Liver (tissue), 9 donors: ENCODE data around the gene BTBD6. TPM values are rescaled to one million over a fixed set of nuclear protein-coding genes. Genes with fewer than 3 reads are reported as not detected.

Experiments used
- DNase-seq: peaks from one replicate; pipeline ENCODE4 v3.0.0-alpha.2; 2017; ENCODE audit warnings: low spot score
- H3K27ac ChIP-seq, 2 donors: one replicate each; pipeline ENCODE4 v1.7.0; 2013; ENCODE audit warnings: inconsistent platforms in 2 of 2, low read length in 2 of 2, control low read depth in 1 of 2, low read depth in 1 of 2, mild to moderate bottlenecking in 1 of 2
- H3K27me3 ChIP-seq, 4 donors: one replicate each; pipeline versions ENCODE4 v1.6.1 to v1.7.0; 2013; ENCODE audit warnings: low read length in 3 of 4, inconsistent platforms in 1 of 4, mild to moderate bottlenecking in 1 of 4, moderate library complexity in 1 of 4; ENCODE audit not compliant: control insufficient read depth in 4 of 4, insufficient read depth in 4 of 4
- H3K36me3 ChIP-seq, 4 donors: one replicate each; pipeline versions ENCODE4 v1.6.1 to v1.7.0; 2013; ENCODE audit warnings: low read length in 3 of 4, mild to moderate bottlenecking in 3 of 4, low read depth in 1 of 4, moderate library complexity in 1 of 4; ENCODE audit not compliant: control insufficient read depth in 4 of 4, insufficient read depth in 3 of 4
- H3K4me1 ChIP-seq, 4 donors: one replicate each; pipeline versions ENCODE4 v1.6.1 to v1.7.0; 2013; ENCODE audit warnings: low read length in 3 of 4, mild to moderate bottlenecking in 3 of 4, moderate library complexity in 1 of 4; ENCODE audit not compliant: control insufficient read depth in 4 of 4, insufficient read depth in 4 of 4
- H3K4me3 ChIP-seq, 3 donors: one replicate each; pipeline versions ENCODE4 v1.6.1 to v1.7.0; 2013; ENCODE audit warnings: low read length in 3 of 3, control low read depth in 1 of 3, low read depth in 1 of 3, mild to moderate bottlenecking in 1 of 3
- H3K9ac ChIP-seq, 2 donors: one replicate each; pipeline ENCODE4 v1.7.0; 2013; ENCODE audit warnings: low read length in 2 of 2, mild to moderate bottlenecking in 2 of 2, moderate library complexity in 2 of 2, control low read depth in 1 of 2, low read depth in 1 of 2
- H3K9me3 ChIP-seq, 4 donors: one replicate each; pipeline versions ENCODE4 v1.6.1 to v1.7.0; 2013; ENCODE audit warnings: low read length in 3 of 4; ENCODE audit not compliant: control insufficient read depth in 4 of 4
- ATF3 ChIP-seq: IDR thresholded peaks from 2 replicates; pipeline ENCODE4 v1.6.1; 2016; ENCODE audit warnings: antibody characterized with exemption
- CTCF ChIP-seq: fragments of 150-350 bp; IDR thresholded peaks from 2 replicates; pipeline ENCODE4 v1.5.1; 2017; ENCODE audit warnings: improper control_type of control experiment, low read depth, low read length; ENCODE audit not compliant: missing input control
- EGR1 ChIP-seq, 2 donors: IDR thresholded peaks; 2 replicates each; pipeline ENCODE4 v1.6.1; 2016 to 2018; ENCODE audit warnings: antibody characterized with exemption in 2 of 2, low read depth in 2 of 2
- FOXA1 ChIP-seq: IDR thresholded peaks from 2 replicates; pipeline ENCODE4 v1.6.1; 2016; ENCODE audit warnings: antibody characterized with exemption
- FOXA2 ChIP-seq: IDR thresholded peaks from 2 replicates; pipeline ENCODE4 v1.6.1; 2016; ENCODE audit warnings: antibody characterized with exemption
- GABPA ChIP-seq, 2 donors: IDR thresholded peaks in 1 of 2; conservative IDR thresholded peaks in 1 of 2; 2 replicates each; pipeline ENCODE4 v1.6.1; 2016; ENCODE audit warnings: antibody characterized with exemption in 2 of 2, mild to moderate bottlenecking in 1 of 2, moderate library complexity in 1 of 2
- HNF4A ChIP-seq, 2 donors: conservative IDR thresholded peaks; 2 replicates each; pipeline ENCODE4 v1.6.1; 2016; ENCODE audit warnings: antibody characterized with exemption in 2 of 2, mild to moderate bottlenecking in 2 of 2
- HNF4G ChIP-seq: IDR thresholded peaks from 2 replicates; pipeline ENCODE4 v1.6.1; 2016; ENCODE audit warnings: antibody characterized with exemption
- JUND ChIP-seq, 2 donors: IDR thresholded peaks; 2 replicates each; pipeline ENCODE4 v1.6.1; 2016; ENCODE audit warnings: antibody characterized with exemption in 2 of 2
- MAX ChIP-seq: IDR thresholded peaks from 2 replicates; pipeline ENCODE4 v1.6.1; 2016; ENCODE audit warnings: antibody characterized with exemption
- NR2F2 ChIP-seq: IDR thresholded peaks from 2 replicates; pipeline ENCODE4 v1.6.1; 2016; ENCODE audit warnings: antibody characterized with exemption
- RAD21 ChIP-seq, 2 donors: IDR thresholded peaks; 2 replicates each; pipeline ENCODE4 v1.6.1; 2016; ENCODE audit warnings: antibody characterized with exemption in 2 of 2, mild to moderate bottlenecking in 2 of 2
- RXRA ChIP-seq, 2 donors: IDR thresholded peaks; 2 replicates each; pipeline ENCODE4 v1.6.1; 2017 to 2018; ENCODE audit warnings: antibody characterized with exemption in 2 of 2, mild to moderate bottlenecking in 1 of 2
- SP1 ChIP-seq: IDR thresholded peaks from 2 replicates; pipeline ENCODE4 v1.6.1; 2018; ENCODE audit warnings: antibody characterized with exemption, mild to moderate bottlenecking
- TAF1 ChIP-seq: conservative IDR thresholded peaks from 2 replicates; pipeline ENCODE4 v1.6.1; 2016; ENCODE audit warnings: antibody characterized with exemption, mild to moderate bottlenecking
- YY1 ChIP-seq: IDR thresholded peaks from 2 replicates; pipeline ENCODE4 v1.6.1; 2016; ENCODE audit warnings: antibody characterized with exemption, mild to moderate bottlenecking
- ZBTB33 ChIP-seq: IDR thresholded peaks from 2 replicates; pipeline ENCODE4 v1.6.1; 2016; ENCODE audit warnings: antibody characterized with exemption
- WGBS: extraction: QIAGEN DNeasy Blood & Tissue Kit; methylation state at CpG from one replicate; pipeline ENCODE4 v1.1.7; 2013; 5-methylcytosine and 5-hydroxymethylcytosine counted together
- polyA plus RNA-seq, 2 donors: library from polyadenylated mRNA; stranded (reverse) in 1 of 2; unstranded in 1 of 2; fragments of 200-250 nt in 1 of 2; fragments of >200 nt in 1 of 2; fragmentation: Nextera tagmentation in 1 of 2; extraction: Ambion mirVana in 1 of 2; gene quantifications; one replicate each; pipeline versions ENCODE4 v1.2.1 to v1.2.3, GENCODE V29; 2013 to 2015
- total RNA-seq, 2 donors: library from RNA; depleted of rRNA; stranded (reverse); fragments of >200 nt; gene quantifications; one replicate each; pipeline ENCODE4 v1.2.3, GENCODE V29; 2014
- donor health status: healthy.
- donor health status: healthy.
- donor health status: healthy.
- donor health status: healthy.
- donor health status: healthy.

The BTBD6 gene
- total and polyA plus RNA-seq, 4 donors: 5.8 to 18.1 (median 16.7) TPM

- no peak overlapping the region for H3K4me3 ChIP-seq
- H3K36me3 ChIP-seq: peaks cover 0 to 6% (median 1%) of the 10 kb centered on the region in 4 donors
- no peak overlapping the region for H3K9ac ChIP-seq
- no peak for DNase-seq
- H3K27me3 ChIP-seq: no peaks in the 10 kb centered on the region
- no peaks in the 10 kb centered on the region for H3K9me3 ChIP-seq
- no peak overlapping the region for H3K27ac ChIP-seq
- TF ChIP-seq GABPA (IDR thresholded peaks at IDR 0.05 in 1 of 2, conservative IDR thresholded peaks at IDR 0.05 in 1 of 2): no peak
- no peak for TF ChIP-seq TAF1
- no peak for TF ChIP-seq FOXA2
- TF ChIP-seq ZBTB33: no peak
- no peak for TF ChIP-seq ATF3
- no peak for TF ChIP-seq RXRA (IDR thresholded peaks at IDR 0.05)
- TF ChIP-seq EGR1 (IDR thresholded peaks at IDR 0.05; ENCODE audit: low read depth in 2 of 2): no peak
- TF ChIP-seq RAD21 (IDR thresholded peaks at IDR 0.05): no peak
- TF ChIP-seq SP1: no peak
- TF ChIP-seq MAX: no peak
- TF ChIP-seq CTCF: no peak
- TF ChIP-seq JUND (IDR thresholded peaks at IDR 0.05): no peak
- TF ChIP-seq YY1: no peak
- TF ChIP-seq FOXA1: no peak
- TF ChIP-seq HNF4A (conservative IDR thresholded peaks at IDR 0.05): no peak
- no peak for TF ChIP-seq HNF4G
- peaks cover 0 to 3% (median under 1%) of the 10 kb centered on the region in 4 donors for H3K4me1 ChIP-seq
- WGBS: 86% methylated on average over 12 of the region's 12 CpGs
These were observed 24.7 kb downstream of the BTBD6 start for GRCh38 chr14:105273062-105273461.

- no peak for TF ChIP-seq ZBTB33
- TF ChIP-seq CTCF: no peak
- no peak for TF ChIP-seq TAF1
- TF ChIP-seq HNF4A (conservative IDR thresholded peaks at IDR 0.05): no peak
- TF ChIP-seq NR2F2: no peak
- no peak for TF ChIP-seq FOXA1
- no peak for TF ChIP-seq ATF3
- no peak for DNase-seq
- no peak overlapping the region for H3K4me3 ChIP-seq
- 96% methylated on average over 6 of the region's 6 CpGs for WGBS
- H3K36me3 ChIP-seq: peaks cover 0 to 4% (median 0%) of the 10 kb centered on the region in 4 donors
- no peaks in the 10 kb centered on the region for H3K27me3 ChIP-seq
- H3K27ac ChIP-seq: no peak overlapping the region
- H3K4me1 ChIP-seq: peaks cover 0 to 3% (median under 1%) of the 10 kb centered on the region in 4 donors
- no peak overlapping the region for H3K9ac ChIP-seq
- H3K9me3 ChIP-seq: no peaks in the 10 kb centered on the region
These were observed 26.3 kb downstream of the BTBD6 start for GRCh38 chr14:105274637-105275036.
